ENCODE data around the gene CHCT1.
"Not testable (repeated sequence)": the region's sequence is repeated elsewhere in the genome, so short reads cannot be mapped to it uniquely, and the experiment has no call there.

The CHCT1 gene

DNA sequence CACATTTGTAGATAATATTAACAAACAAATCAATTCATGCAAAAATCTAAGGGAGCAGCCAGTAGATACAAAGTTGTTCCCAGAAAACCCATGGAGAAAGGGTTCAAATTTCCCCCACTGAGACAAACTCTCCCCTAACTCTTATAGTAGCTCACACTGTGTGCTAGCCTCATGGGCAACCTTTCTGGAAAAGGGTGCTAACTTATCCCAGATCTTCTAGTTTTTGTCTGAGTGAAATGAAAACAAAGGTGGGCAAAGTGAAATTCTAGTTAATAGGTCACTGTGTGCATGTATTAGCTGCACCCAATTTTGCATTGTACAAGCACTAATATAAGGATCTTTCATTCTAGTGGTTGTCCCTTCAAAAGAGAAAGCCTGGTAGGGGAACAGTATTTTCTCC is 20.5 kb upstream of the CHCT1 start:
- no peak for DNase-seq

DNA sequence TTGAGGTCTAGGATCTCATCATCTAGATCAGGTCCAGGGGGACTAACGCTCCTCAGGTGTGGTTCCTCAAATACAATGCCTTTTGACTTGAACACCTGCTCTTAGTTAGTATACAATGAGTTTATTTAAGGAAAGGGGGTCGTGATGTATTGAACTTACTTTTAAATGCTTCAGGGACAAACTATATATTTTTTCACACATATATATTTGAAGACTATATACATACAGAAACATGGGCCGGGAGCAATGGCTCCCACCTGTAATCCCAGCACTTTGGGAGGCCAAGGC is 18.8 kb upstream of the CHCT1 start:
- no peak for DNase-seq

DNA sequence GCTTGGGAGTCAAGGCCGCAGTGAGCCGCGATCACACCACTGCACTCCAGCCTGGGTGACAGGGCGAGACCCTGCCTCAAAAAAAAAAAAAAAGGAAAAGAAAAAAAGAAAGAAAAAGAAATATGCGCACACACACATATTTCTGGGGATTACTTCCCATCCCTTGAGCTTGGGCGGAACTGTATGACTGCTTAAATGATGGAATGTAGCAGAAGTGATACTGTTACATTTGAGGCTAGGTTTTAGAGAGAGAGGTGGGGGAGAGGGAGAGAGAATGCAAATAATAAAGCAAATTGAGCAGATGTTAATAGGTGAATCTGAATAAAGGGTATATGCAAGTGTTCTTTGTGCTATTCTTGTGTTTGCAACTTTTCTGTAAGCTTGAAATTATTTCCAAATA is 18.3 kb upstream of the CHCT1 start:
- DNase-seq, result no peak

DNA sequence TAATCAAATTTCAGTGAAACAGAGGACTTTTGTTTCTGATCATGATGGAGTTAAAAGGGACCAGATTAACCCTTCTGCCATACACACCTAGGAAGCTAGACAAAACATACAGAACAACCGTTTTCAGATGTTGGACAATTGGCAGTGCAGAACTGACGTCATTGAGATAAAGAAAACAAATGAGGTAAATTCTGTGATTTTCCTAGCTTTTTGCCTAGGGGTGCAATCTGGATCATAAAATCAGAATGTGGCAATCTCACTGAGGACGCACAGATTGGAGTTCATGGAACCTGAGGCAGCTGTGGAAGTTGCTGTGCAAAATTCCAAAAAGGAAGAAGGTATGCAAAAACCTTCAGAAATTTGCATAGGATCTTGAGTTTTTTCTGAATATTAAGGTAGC is 15.4 kb upstream of the CHCT1 start:
- no peak for DNase-seq

DNA sequence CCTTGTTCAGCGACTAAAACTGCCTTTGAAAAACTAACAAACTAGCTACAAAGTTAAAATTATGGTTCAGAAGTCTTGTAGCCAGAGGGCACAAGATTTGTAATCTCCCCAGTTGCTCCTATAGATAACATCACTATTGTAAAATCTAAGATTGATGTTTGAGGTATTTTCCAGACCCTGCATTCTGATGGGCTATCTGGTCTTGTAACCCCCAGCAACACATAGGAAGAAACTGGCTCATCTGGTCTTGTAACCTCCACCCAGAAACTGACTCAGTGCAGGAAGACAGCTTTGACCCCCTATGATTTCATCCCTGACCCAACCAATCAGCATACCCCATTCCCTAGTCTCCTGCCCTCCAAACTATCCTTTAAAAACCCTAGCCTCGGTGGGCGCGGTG is 12.3 kb upstream of the CHCT1 start:
- DNase-seq, result no peak

DNA sequence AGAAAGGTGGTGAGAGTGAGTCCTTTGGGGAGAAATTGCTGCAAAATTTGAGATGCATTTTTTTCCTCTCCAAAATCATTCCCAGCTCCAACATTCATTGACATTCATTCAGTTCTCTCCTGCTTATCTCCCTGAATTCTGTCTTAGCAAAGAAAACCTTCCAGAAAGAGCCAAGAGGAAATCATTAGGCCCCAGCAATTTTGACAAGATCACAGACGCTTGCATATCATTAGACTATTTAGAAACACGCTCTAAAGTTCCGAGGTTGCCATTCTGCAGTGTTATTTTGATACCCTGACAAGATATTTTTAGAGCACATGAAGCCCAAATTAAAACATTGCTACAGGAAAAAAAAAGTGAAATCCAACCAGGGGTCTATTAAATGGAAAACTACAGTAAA is 9.6 kb upstream of the CHCT1 start:
- DNase-seq, result no peak

DNA sequence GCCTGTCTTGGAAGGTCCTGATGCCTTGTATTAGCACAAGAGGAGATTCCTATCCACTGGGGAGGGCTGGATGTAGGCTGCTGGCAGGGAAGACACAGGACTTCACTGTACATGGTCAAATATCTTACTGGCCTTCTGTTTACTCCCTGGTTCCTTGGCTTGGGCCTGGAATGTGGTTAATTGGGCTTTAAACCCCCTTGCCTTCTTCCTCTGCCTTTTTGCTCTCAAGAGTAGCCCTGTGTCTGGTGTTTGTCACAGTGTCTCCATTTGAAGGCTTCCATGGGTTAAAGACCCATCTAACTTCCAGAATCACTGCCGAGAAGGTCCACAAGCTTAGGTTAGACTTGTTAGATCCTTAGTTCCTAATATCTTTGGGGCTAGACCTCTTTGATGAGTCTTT is 7.1 kb upstream of the CHCT1 start:
- DNase-seq, result no peak

DNA sequence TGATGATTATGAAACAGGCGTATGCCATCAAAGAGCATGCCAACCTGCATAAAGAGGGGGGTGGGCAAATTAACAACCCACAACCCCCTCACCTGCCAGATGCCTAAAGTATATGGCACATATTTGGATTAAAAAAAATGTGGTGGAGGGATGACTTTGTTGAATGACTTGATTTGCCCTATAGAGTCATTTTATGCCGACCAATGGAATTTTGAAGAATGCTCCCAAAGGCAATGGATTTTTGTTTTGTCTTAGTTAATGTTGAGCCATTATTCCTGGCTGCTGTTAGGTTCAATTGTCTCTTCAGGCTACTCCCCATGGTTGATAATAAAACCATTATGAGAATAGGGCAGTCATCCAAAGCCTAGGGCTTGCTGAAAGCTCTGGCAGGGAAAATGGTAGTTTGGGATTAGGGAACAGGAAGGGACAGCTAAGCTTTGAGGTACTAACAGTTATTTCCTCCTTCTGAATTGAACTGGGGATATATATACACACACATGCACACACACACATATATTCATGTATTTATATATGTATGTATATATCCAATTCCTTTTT is 5.8 kb upstream of the CHCT1 start:
- DNase-seq, result no peak

DNA sequence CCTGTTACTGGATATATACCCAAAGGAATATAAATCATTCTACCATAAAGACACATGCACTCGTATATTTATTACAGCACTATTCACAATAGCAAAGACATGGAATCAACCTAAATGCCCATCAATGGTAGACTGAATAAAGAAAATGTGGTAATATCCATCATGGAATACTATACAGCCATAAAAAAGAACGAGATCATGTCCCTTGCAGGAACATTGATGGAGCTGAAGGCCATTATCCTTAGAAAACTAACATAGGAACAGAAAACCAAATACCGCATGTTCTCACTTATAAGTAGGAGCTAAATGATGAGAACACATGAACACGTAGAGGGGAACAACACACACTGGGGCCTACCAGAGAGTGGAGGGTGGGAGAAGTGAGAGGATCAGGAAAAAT is 3.3 kb upstream of the CHCT1 start:
- DNase-seq, result not testable (repeated sequence)

DNA sequence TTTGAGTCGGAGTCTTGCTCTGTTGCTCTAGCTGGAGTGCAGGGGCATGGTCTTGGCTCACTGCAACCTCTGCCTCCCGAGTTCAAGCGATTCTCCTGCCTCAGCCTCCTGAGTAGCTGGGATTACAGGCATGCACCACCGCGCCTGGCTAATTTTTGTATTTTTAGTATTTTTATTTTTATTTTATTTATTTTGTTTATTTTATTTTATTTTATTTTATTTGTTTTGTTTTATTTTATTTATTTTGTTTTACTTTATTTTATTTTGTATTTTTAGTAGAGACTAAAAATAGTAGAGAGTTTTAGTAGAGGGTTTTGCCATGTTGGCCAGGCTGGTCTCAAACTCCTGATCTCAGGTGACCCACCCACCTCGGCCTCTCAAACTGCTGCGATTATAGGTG is 2.4 kb upstream of the CHCT1 start:
- DNase-seq, result not testable (repeated sequence)

DNA sequence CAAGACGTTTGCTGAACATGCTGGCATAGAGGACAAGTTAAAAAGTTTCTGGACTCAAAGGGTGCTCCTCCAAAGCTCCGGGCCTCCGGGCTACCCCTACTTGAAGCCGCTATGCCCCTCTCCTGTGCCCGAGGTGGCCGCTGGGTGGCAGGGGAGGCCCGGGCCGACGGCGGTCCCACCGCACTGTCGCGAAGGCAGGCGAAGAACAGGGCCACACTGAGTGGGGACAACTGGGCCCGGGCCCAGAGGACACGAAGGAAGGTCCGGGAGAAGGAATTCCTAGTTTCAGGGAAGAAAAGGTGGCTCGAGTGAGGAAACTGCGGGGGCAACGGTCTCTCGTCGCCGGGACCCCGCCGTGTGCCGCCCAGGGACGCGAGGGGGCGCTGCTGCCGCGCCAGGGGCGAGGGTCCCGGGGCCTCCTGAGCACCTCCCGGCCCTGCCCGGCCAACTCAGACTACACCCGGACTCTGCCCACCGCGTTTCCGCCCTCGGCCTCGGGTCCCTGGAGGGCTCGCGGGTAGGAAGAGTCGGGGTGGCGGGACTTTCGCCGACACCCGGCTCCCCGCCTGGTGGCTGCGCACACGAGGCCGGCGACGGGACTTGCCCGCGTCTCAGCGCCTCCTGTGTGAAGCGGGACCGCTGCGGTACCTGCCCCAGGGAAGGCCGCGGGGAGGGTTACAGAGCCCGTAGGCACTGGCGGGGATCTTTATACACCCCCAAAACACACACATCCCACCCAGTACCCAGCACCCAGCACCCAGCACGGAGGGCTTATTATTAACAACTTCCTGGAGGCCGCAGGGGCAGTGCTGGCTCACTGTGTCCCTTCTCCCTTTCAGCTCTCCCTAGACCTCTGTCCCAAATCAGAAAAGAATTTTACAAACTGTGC is 772 bp upstream of the CHCT1 start:
- peak; percentile 77 to 90 (median 80) for DNase-seq

DNA sequence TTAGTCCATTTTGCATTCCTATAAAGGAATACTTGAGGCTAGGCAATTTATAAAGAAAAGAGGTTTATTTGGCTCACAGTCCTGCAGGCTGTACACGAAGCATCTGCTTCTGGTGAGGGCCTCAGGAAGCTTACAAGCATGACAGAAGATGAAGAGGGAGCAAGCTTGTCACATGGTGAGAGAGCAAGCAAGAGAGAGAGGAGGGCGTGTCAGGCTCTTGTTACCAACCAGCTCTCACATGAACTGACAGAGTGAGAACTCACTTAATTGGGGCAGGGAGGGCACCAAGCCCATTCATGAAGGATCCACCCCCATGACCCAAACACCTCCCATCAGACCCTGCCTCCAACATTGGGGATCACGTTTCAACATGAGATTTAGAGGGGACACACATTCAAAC is 1.6 kb downstream of the CHCT1 start:
- no peak for DNase-seq

DNA sequence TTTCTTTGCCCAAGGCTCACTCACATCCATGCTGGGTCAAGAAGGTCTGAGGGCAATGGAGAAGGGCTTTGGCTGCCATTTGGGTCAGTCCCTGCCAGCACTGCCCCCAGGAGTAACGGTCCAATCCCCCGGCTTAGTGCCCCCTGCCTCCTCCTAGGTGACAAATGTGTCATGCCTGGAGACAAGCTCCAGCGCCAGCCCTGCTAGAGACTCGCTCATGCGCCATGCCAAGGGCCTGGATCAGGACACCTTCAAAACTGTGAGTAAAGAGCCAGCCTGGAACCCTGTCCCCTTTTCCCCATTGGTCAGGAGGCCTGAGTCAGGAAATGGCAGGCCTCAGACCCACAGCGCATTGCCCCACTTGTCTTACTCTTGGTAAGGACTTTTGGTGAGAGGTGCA is 3.3 kb downstream of the CHCT1 start:
- DNase-seq, result no peak

DNA sequence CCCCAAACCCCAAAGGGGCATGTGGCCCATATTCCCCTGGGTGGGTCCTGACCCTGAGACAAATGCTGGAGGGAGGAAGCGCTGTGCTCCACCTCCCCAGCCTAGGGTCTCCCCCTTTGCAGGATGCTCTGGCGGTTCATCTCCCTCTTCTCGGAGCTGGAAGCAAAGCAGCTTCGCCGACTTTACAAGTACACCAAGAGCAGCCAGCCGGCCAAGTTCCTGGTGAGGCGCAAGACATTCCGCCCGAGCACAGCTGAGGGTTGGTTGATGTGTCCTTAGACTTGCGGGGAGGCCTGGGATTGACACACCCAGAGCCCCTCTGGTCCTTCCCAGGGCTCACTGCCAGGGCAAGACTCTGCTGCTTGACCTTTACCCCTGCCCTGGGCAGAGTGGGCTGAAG is 4.3 kb downstream of the CHCT1 start:
- no peak for DNase-seq

DNA sequence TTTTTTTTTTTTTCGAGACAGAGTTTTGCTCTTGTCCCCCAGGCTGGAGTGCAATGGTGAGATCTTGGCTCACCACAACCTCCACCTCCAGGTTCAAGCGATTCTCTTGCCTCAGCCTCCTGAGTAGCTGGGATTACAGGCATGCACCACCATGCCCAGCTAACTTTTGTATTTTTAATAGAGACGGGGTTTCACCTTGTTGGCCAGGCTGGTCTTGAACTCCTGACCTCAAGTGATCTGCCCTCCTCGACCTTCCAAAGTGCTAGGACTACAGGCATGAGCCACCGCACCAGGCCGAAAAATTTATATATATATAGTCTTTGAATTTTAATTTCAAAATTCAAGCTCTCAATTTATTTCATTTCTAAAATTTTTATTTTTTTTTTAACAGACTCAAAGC is 6.2 kb downstream of the CHCT1 start:
- DNase-seq, result not testable (repeated sequence)

DNA sequence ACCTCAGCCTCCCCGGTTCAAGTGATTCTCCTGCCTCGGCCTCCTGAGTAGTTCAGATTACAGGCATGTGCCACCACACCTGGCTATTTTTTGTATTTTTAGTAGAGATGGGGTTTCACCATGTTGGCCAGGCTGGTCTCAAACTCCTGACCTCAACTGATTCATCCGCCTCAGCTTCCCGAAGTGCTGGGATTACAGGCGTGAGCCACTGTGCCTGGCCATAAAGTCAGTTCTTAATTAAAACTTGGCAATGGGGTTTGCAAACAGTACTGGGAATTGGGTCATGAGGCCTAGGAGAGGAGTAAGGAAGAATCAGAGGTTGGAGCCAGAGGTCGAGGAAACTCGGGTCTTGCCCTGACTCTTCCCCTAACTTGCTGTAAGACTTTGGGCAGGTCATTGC is 8.3 kb downstream of the CHCT1 start:
- DNase-seq, result not testable (repeated sequence)

DNA sequence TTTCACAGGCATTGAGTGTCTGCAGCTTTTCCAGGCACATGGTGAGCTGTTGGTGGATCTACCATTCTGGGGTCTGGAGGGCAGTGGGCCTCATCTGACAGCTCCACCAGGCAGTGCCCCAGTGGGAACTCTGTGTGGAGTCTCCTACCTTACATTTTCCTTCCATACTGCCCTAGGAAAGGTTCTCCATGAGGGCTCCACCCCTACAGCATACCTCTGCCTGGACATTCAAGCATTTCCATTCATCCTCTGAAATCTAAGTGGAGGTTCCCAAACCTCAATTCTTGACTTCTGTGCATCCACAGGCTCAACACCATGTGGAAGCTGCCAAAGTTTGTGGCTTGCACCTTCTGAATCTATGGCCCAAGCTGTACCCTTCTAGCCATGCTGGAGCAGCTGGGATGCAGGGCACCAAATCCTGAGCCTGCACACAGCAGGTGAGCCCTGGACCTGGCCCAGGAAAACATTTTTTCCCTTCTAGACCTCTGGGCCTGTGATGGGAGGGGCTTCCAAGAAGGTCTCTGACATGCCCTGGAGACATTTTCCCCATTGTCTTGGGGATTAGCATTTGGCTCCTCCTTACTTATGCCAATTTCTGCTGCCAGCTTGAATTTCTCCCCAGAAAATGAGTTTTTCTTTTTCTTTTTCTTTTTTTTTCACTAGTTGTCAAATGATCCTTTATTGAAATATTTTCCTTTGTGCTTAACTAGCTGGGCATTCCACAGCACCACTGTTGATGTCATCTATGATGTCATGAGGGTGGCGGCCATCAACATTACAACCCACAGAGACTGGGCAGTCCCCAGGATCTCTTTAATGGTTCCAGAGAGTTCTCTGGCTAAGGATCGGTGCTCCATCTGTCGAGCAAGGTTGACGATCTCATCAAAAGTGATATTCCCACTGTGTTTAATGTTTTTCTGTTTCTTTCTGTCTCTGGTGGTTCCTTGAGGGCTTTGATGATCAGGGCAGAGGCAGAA is 11.0 kb downstream of the CHCT1 start:
- DNase-seq, result peak in 1 of 3 donors; percentile 14

DNA sequence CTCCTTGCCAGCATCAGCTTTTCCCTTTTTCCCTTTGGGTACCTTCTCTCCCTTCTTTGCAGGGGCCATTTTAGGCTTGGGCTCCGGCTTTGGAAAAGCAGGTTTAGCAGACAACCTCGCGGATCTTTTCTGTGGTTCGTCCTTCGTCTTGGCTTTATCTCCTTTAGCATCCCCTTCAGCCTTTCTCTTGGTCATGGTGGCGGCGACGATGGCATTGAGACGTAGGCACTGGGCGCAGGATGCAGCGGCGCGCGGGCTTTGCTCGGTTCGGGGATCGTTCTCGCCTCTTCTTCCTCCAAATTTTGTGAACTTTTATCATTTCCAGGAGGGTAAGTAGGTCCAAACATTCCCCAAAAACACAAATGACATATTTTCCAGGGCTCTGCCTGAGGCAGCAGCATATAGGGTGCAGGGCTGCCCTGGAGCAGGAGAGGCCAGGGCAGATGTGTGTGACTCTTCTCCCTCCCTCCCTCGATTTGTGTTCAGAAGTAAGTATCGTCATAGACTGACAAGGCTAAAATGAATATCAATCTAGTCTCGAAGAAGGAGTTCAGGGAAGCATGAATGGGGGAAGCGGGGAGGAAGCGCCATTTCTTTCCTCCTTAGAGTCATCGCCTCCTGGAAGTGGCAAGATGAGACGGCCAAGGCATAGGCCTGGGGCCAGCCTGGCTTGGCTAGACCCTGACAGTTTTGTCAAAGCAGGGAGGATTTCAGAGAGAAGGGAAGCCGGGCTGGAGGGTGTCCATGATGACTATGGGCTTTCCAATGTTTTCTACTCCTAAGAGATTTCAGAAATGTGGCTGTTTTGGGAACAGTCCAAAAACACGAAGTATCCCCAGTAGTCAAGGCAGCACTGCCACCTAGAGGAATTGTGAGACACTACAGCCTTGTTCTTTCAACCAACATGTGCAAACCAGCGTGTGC is 13.2 kb downstream of the CHCT1 start:
- peak; percentile 83 to 92 (median 90) for DNase-seq

DNA sequence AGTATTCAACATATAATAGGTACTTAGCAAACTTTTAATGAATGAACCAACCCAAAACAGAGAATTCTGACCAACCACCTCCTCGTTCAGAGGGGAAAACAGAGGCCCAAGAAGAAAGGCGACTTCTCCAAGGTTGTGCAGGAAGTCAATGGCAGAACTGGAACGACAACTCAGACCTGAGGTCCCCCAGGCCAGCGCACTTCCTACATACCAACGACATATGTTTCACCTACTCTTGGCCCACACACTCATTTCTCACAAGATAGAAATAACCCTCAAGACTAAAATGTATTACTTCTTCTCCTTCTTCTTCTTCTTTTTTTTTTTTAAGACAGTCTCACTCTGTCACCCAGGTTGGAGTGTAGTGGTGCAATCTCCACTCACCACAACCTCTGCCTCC is 14.4 kb downstream of the CHCT1 start:
- DNase-seq, result no peak

DNA sequence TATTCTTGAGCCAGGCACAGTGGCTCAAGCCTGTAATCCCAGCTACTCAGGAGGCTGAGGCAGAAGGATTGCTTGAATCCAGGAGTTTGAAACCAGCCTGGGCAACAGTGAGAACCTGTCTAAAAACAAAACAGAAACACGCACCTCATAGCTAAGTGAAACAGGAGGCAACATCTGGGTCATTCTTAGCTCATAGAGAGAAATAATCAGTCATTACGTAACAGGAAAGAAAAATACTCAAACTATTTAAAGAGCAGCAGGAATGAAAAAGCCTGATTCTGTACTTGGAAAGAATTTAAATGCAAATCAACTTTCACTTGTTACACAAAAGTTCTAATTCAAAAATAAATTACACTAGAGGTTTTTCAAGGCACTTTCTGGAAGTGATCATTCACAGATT is 17.2 kb downstream of the CHCT1 start:
- DNase-seq, result peak; percentile 23 to 60 (median 48)

DNA sequence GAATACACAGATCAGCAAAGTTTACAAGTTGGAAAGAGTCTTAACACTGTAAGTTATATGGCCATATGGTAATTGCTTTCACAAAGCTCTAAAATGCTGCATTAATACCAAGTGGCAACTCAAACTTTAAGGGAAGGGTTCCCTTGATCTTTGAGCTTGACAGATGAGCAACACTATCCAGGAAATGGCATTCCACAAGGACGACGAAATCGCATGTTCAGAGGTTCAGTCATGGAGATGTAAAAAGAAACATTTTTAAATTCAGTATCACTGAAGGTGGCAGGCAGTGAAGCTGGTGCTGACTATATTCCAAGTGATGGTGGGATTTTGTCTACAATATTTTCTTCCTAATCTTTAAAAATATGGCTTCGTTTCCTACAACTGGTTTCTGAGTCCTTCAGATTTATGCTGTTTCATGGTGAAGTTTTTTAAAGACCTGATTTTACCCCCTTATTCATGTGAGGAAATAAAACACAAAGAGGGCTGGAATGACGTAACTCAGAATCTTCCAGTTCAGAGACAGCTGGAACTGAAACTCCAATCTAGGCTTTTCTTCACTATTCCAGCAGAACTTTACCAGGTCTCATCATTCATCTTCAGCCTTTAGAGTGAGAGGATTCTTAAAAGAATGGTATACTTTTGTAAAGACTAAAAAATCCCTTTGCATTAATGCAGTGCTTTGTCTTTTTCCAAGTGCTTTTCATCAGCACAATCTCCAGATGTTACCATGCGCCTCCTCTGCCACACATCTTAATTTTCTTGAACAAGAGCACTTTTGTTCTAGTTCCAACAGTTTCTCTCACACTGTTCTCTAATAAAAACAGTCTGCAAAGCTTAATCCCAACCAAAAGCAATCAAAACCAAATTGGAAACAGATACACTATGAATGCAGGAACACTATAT is 20.2 kb downstream of the CHCT1 start:
- DNase-seq, result peak; percentile 33 to 63 (median 50)
